SK-N-MC (cell line): ENCODE measurements around the gene GOLGA8M.
"Not testable (repeated sequence)": the region's sequence is repeated elsewhere in the genome, so short reads cannot be mapped to it uniquely, and the experiment has no call there.

Source experiments
- EZH2 ChIP-seq: fragments of 200-600 bp; sonication (generic); IDR thresholded peaks from one replicate; pipeline ENCODE4 v1.6.1; 2017; ENCODE audit warnings: antibody characterized with exemption
- FOXP2 ChIP-seq: optimal IDR thresholded peaks from 2 replicates; pipeline ENCODE3; 2011; ENCODE audit warnings: mild to moderate bottlenecking, moderate library complexity; ENCODE audit not compliant: insufficient read depth; ENCODE audit errors: extremely low read length, control extremely low read depth
- POLR2AphosphoS5 ChIP-seq: IDR thresholded peaks from 2 replicates; pipeline ENCODE4 v1.6.1; 2012; ENCODE audit warnings: mild to moderate bottlenecking, low read depth, low read length, borderline replicate concordance

DNA sequence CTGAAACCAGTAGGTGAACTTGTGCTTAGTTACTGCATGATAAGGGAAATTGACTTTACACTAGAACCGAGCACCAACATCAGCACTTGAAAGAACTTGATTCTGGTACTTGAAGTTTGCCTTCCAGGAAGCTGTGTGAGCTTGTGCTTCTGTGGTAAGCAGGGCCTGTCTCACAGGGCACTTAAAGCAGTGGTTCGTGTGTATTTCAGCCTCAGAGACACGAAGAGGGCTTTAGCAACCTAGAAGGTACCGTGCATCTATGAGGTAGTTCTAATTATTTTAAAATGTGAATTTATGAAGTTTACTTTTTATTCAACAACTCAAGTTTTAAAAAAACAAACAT is 56.2 kb downstream of the GOLGA8M start:
- TF ChIP-seq EZH2, POLR2AphosphoS5, FOXP2: not testable (repeated sequence)
